GM23338 (cell line): ENCODE results near the gene SASH1. TPM values are rescaled to one million over a fixed set of nuclear protein-coding genes. Genes with fewer than 3 reads are reported as not detected.

Source experiments
- CTCF ChIP-seq, 2 experiments: fragments of 200-600 bp in 1 of 2; sonication (generic) in 1 of 2; conservative IDR thresholded peaks; 2 replicates each; pipeline versions ENCODE4 v1.5.1 to v1.6.1; 2016 to 2017; ENCODE audit warnings: antibody characterized with exemption in 2 of 2, low read depth in 2 of 2, mild to moderate bottlenecking in 2 of 2, moderate library complexity in 1 of 2
- EZH2 ChIP-seq: fragments of 200-600 bp; sonication (generic); IDR thresholded peaks from one replicate; pipeline ENCODE4 v1.8.0; 2017; ENCODE audit warnings: antibody characterized with exemption, mild to moderate bottlenecking, low read depth; ENCODE audit not compliant: unreplicated experiment
- NANOG ChIP-seq: IDR thresholded peaks from 2 replicates; pipeline ENCODE4 v1.6.1; 2016; ENCODE audit warnings: antibody characterized with exemption, borderline replicate concordance
- REST ChIP-seq: IDR thresholded peaks from one replicate; pipeline ENCODE4 v1.6.1; 2018; ENCODE audit warnings: antibody characterized with exemption; ENCODE audit not compliant: unreplicated experiment
- ZNF331 ChIP-seq: fragments of 250-450 bp; sonication (Bioruptor Pico); IDR thresholded peaks from 2 replicates; pipeline ENCODE4 v1.5.0; 2020; ENCODE audit warnings: low read depth, mild to moderate bottlenecking, moderate library complexity
- ZNF462 ChIP-seq: fragments of 250-450 bp; sonication (Bioruptor Pico); IDR thresholded peaks from 2 replicates; pipeline ENCODE4 v1.5.0; 2020; ENCODE audit warnings: mild to moderate bottlenecking, moderate library complexity
- polyA plus RNA-seq: library from polyadenylated mRNA; unstranded; fragments of >200 nt; fragmentation: Nextera tagmentation; extraction: Ambion mirVana; gene quantifications from 2 replicates; pipeline ENCODE4 v1.2.1, GENCODE V29; 2016
- total RNA-seq: library from RNA; depleted of rRNA; stranded (reverse); fragments of >200 nt; shearing (Covaris generic); gene quantifications from 2 replicates; pipeline ENCODE4 v1.2.3, GENCODE V29; 2014

SASH1 gene
- total and polyA plus RNA-seq, 2 experiments from 2014 or later: 8.2 to 30.2 TPM

GRCh38 chr6:148561629-148562028, 219.0 kb downstream of the SASH1 start (continued):
- TF ChIP-seq ZNF462: no peak
- TF ChIP-seq NANOG: no peak
- no peak for TF ChIP-seq REST
- TF ChIP-seq EZH2: no peak
- TF ChIP-seq ZNF331 (CRISPR knock-in tag): no peak
- no peak for TF ChIP-seq CTCF (conservative IDR thresholded peaks at IDR 0.05; ENCODE audit: low read depth in 2 of 2)
